Mucosa of stomach (tissue), 1 donor: ENCODE data around the gene PABPN1.
A peak's percentile ranks its signal among the peaks of the same experiment; 100 is the strongest.
"Not testable (repeated sequence)": the region's sequence is repeated elsewhere in the genome, so short reads cannot be mapped to it uniquely, and the experiment has no call there.

Experiments
- H3K27me3 ChIP-seq: one replicate; pipeline ENCODE4 v1.7.0; 2013; ENCODE audit warnings: mild to moderate bottlenecking, low read length; ENCODE audit not compliant: control insufficient read depth, insufficient read depth
- H3K36me3 ChIP-seq: one replicate; pipeline ENCODE4 v1.7.0; 2013; ENCODE audit warnings: low read length; ENCODE audit not compliant: control insufficient read depth, insufficient read depth
- H3K4me1 ChIP-seq: one replicate; pipeline ENCODE4 v1.7.0; 2013; ENCODE audit warnings: mild to moderate bottlenecking, low read length; ENCODE audit not compliant: control insufficient read depth, insufficient read depth
- H3K4me3 ChIP-seq: one replicate; pipeline ENCODE4 v1.7.0; 2013; ENCODE audit warnings: low read length
- H3K9ac ChIP-seq: one replicate; pipeline ENCODE4 v1.7.0; 2013; ENCODE audit warnings: mild to moderate bottlenecking, low read length, moderate library complexity
- H3K9me3 ChIP-seq: one replicate; pipeline ENCODE4 v1.7.0; 2013; ENCODE audit warnings: mild to moderate bottlenecking, low read length, moderate library complexity; ENCODE audit not compliant: control insufficient read depth
- donor health status: Pancreatic carcinoma.

Gene PABPN1, protein sequence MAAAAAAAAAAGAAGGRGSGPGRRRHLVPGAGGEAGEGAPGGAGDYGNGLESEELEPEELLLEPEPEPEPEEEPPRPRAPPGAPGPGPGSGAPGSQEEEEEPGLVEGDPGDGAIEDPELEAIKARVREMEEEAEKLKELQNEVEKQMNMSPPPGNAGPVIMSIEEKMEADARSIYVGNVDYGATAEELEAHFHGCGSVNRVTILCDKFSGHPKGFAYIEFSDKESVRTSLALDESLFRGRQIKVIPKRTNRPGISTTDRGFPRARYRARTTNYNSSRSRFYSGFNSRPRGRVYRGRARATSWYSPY

DNA sequence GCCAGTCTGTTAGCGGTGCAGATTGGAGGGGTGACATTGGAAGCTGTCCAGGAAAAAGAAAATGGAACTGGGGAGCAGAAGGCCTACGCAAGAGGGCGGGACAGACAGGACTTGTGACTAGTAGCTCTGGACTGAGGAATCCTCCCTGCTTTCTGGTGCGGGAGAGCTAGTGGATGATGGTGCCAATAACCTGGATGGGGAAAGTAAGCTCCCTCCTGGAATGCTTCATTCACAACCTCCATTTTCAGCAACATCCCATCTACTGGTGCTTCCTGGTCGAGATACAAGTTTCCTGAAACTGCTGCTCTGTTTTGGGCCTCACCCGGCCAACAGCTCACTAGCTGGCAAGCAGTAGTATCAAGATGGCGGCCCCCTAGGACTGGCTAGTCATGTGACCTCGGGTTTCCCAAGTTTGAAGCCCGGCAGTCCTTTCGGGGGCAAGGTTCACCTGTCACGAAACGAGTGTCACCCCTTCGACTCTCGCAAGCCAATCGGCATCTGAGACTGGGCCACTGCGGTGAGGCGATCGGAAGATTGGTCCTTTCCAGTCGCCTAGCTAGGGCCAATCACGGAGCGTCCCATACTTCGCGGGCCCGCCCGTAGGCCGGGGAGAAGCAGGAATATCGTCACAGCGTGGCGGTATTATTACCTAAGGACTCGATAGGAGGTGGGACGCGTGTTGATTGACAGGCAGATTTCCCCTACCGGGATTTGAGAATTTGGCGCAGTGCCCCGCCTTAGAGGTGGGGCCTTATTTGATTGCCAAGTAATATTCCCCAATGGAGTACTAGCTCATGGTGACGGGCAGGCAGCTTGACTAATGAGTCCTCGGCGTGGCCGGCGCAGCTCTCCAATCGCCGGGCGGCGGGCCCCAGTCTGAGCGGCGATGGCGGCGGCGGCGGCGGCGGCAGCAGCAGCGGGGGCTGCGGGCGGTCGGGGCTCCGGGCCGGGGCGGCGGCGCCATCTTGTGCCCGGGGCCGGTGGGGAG lies at the start of gene PABPN1:
Gene PABPN1, plus strand, starts transcription at position 874 of the 988 bp plus-strand sequence. Its CDS starts 13 bp downstream, at position 887.
- Histone ChIP-seq H3K4me1 (peaks cover 20% of the 10 kb centered on the region), H3K36me3 (peaks cover 15% of the 10 kb centered on the region), H3K4me3 (peak within 1 kb of the TSS; percentile 90), H3K9me3 (no peaks in the 10 kb centered on the region), H3K27me3 (no peaks in the 10 kb centered on the region), H3K9ac (peak within 1 kb of the TSS; percentile 90)

DNA sequence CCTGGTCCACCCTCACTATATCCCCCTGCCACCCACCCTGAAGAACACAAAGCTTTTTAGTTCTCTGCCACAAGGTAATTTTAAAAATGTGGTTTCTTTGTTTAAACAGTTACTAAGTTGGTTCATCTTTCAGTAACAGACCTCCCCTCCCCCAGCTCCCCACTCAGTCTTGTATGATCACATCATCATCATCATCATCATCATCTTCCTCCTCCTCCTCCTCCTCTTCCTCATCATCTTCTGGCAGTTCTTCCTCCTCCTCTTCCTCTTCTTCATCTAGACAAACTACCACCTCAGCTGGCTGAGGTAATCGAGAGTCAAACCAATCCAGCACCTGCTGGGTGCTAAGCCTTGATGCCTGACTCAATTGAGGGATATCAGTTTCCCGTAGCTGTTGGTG lies 45.8 kb upstream of the PABPN1 start:
- Histone ChIP-seq H3K4me1 (peaks cover 8% of the 10 kb centered on the region), H3K36me3 (no peaks in the 10 kb centered on the region), H3K9ac (no peak overlapping the region), H3K9me3 (no peaks in the 10 kb centered on the region), H3K4me3 (no peak overlapping the region), H3K27me3 (no peaks in the 10 kb centered on the region)

GRCh38 chr14:23277189-23277588 lies 44.1 kb upstream of the PABPN1 start:
- Histone ChIP-seq H3K9ac (no peak overlapping the region), H3K36me3 (no peaks in the 10 kb centered on the region), H3K9me3 (no peaks in the 10 kb centered on the region), H3K4me1 (peaks cover 8% of the 10 kb centered on the region), H3K27me3 (no peaks in the 10 kb centered on the region), H3K4me3 (no peak overlapping the region)

GRCh38 chr14:23277928-23278327 lies 43.3 kb upstream of the PABPN1 start:
- H3K27me3 ChIP-seq, H3K36me3 ChIP-seq, H3K4me1 ChIP-seq: not testable (repeated sequence)

GRCh38 chr14:23281247-23281646 lies 40.0 kb upstream of the PABPN1 start:
- Histone ChIP-seq H3K9ac (no peak overlapping the region), H3K9me3 (no peaks in the 10 kb centered on the region), H3K36me3 (no peaks in the 10 kb centered on the region), H3K27me3 (no peaks in the 10 kb centered on the region), H3K4me1 (peaks cover 12% of the 10 kb centered on the region), H3K4me3 (no peak overlapping the region)

More at GRCh38 chr14:23277928-23278327, 43.3 kb upstream of the PABPN1 start:
- not testable (repeated sequence) for H3K4me3 ChIP-seq, H3K9ac ChIP-seq, H3K9me3 ChIP-seq

GRCh38 chr14:23284654-23285529 lies 36.4 kb upstream of the PABPN1 start:
- Histone ChIP-seq H3K36me3 (no peaks in the 10 kb centered on the region), H3K27me3 (no peaks in the 10 kb centered on the region), H3K9me3 (no peaks in the 10 kb centered on the region), H3K4me1 (peaks cover 15% of the 10 kb centered on the region), H3K9ac (peak overlapping the region; percentile 98), H3K4me3 (peak overlapping the region; percentile 85)

GRCh38 chr14:23285530-23286019 lies 35.7 kb upstream of the PABPN1 start:
- Histone ChIP-seq H3K4me3 (peak overlapping the region; percentile 85), H3K9ac (peak overlapping the region; percentile 98), H3K9me3 (no peaks in the 10 kb centered on the region), H3K27me3 (no peaks in the 10 kb centered on the region), H3K4me1 (peaks cover 13% of the 10 kb centered on the region), H3K36me3 (no peaks in the 10 kb centered on the region)

DNA sequence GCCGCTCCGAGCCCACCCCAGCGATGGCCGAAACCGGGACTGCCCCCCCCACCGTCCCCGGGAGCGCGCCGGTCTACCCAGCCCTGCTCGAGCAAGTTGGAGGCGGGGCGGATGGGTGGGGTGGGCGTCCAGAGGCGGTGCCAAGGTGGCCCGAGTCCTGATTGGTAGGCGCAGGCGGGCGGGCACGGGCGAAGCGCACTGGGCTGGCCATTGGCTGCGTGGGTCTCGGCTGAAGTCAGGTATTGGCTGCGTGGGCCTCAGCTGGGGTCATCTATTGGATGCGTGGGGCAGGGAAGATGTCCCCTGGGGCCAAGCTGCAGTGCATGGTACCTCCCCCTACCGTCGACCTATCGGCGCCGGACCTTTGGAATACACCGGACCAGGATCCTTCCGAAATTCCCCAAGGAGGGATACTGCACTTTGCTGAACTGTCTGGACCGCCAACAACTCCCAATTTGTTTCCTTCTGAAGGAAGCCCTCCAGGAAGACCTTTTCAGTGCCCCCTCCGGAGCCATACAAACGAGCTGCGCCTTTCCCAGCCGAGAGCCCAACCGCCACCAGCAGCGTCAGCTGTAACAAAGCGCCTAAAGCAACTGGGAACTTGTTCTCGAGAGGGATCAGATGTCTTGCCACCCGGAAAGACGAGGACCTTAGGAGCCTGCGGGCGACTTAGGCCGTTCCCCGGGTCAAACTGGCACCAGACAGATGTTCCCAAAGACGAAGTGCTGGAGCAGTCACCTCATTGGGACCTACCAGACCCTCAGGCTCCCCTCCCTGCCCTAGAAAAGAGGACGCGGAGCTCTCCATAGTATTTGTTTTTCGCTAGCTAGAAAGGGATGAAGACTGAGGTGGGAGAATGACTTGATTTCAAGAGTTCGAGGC lies 35.0 kb upstream of the PABPN1 start, which contains the start of gene HOMEZ:
Gene HOMEZ, minus strand, starts transcription at position 113 of the 882 bp plus-strand sequence. CDS start 180 bp downstream, outside the sequence.
- peaks cover 13% of the 10 kb centered on the region for H3K4me1 ChIP-seq
- no peaks in the 10 kb centered on the region for H3K27me3 ChIP-seq
- peak within 1 kb of the TSS; percentile 98 for H3K9ac ChIP-seq
- peak within 1 kb of the TSS; percentile 85 for H3K4me3 ChIP-seq
- no peaks in the 10 kb centered on the region for H3K36me3 ChIP-seq
- no peaks in the 10 kb centered on the region for H3K9me3 ChIP-seq

DNA sequence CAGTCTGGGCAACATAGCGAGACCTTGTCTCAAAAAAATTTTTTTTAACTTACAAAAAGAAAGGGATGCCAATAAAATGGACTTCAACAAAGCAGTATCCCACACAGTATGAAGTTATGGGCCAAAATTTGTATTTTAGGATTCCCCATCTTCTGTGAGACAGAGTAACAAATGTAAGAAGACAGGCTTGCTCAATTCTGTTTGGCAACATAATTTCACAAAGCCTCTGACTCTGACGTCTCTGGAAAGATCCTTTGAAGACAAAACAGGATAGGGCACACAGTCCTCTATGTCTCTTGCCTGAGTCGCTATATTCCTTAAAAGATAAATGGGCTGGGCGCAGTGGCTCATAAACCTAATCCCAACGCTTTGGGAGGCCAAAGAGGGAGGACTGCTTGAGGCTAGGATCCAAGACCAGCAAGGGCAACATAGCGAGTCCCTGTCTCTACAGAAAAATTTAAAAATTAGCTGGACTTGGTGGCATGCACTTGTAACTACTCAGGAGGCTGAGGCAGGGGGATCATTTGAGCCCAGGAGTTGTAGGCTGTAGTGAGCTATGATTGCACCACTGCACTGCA lies 34.3 kb upstream of the PABPN1 start:
- Histone ChIP-seq H3K9ac (peak overlapping the region; percentile 98), H3K36me3 (no peaks in the 10 kb centered on the region), H3K4me1 (peaks cover 13% of the 10 kb centered on the region), H3K4me3 (peak overlapping the region; percentile 58), H3K9me3 (no peaks in the 10 kb centered on the region), H3K27me3 (no peaks in the 10 kb centered on the region)

- Histone ChIP-seq H3K4me1 (peaks cover 24% of the 10 kb centered on the region), H3K9ac (no peak overlapping the region), H3K4me3 (no peak overlapping the region)
These were observed 26.3 kb upstream of the PABPN1 start for GRCh38 chr14:23294734-23295561.

More at GRCh38 chr14:23294734-23295561, 26.3 kb upstream of the PABPN1 start:
- Histone ChIP-seq H3K36me3 (no peaks in the 10 kb centered on the region), H3K27me3 (no peaks in the 10 kb centered on the region), H3K9me3 (no peaks in the 10 kb centered on the region)
